NCI-H82 (cell line): ENCODE measurements around the gene POLR3B.

Source experiments
- DNase-seq: peaks from one replicate; lab custom pipeline; 2025; lab: John Stamatoyannopoulos, UW

POLR3B gene

DNA sequence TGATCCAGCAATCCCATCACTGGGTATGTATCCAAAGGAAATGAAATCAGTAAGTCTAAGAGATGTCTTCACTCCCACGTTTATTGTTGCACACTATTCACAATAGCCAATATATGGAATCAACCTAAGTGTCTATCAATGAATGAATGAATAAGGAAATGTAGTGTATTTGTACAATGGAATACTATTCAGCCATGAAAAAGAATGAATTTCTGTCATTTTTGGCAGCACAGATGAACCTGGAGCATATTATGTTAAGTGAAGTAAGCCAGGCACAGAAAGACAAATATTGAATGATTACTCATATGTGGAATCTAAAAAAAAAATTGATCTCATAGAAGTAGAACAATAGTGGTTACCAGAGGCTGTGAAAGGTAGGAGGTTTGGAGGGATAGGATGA is 194.7 kb downstream of the POLR3B start:
- no peak for DNase-seq
